GM12864 (cell line): ENCODE measurements around the gene ADAM11.

Experiments used
- DNase-seq: peaks from one replicate; pipeline ENCODE4 v3.0.0-alpha.2; 2011; ENCODE audit warnings: low read depth
- H3K4me3 ChIP-seq: 2 replicates; pipeline ENCODE4 v1.5.1; 2011; ENCODE audit warnings: mild to moderate bottlenecking, low read depth, low read length, control low read depth
- CTCF ChIP-seq: IDR thresholded peaks from 2 replicates; pipeline ENCODE4 v1.5.1; 2011; ENCODE audit warnings: low read depth, mild to moderate bottlenecking, moderate library complexity, low read length, control low read depth, inconsistent platforms; ENCODE audit errors: missing control alignments

ADAM11 gene

GRCh38 chr17:44775838-44776621, 17.2 kb downstream of the ADAM11 start:
- DNase-seq: no peak
- TF ChIP-seq CTCF: no peak
- peak overlapping the region; percentile 58 for H3K4me3 ChIP-seq

GRCh38 chr17:44776628-44777393, 18.0 kb downstream of the ADAM11 start:
- TF ChIP-seq CTCF: no peak
- H3K4me3 ChIP-seq: no peak overlapping the region
- no peak for DNase-seq

DNA sequence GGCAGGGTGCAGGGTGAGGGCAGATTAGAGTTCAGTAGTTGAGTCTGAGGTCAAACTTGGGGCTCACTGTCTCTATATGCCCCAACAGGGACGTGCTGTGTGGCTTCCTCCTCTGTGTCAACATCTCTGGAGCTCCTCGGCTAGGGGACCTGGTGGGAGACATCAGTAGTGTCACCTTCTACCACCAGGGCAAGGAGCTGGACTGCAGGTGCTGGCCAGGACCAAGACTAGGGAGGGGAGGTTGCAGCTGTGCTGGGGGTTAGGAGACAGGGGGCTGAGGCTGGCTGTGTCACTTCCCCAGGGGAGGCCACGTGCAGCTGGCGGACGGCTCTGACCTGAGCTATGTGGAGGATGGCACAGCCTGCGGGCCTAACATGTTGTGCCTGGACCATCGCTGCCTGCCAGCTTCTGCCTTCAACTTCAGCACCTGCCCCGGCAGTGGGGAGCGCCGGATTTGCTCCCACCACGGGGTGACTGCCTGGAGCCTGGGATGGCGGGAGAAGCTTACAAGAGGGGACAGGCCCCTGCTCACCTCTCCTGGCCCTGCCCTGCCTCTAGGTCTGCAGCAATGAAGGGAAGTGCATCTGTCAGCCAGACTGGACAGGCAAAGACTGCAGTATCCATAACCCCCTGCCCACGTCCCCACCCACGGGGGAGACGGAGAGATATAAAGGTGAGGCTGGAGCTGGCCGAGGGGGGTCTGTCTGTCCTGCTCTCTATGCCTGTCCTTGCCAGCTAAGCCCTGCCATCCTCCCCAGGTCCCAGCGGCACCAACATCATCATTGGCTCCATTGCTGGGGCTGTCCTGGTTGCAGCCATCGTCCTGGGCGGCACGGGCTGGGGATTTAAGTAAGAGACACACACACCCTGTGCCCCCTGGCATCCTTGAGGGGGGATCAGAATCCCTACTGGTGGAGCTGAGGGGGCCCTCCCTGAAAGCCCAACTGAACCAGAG, 18.9 kb downstream of the ADAM11 start:
- no peak overlapping the region for H3K4me3 ChIP-seq
- no peak for TF ChIP-seq CTCF
- no peak for DNase-seq

- no peak for TF ChIP-seq CTCF
- H3K4me3 ChIP-seq: no peak overlapping the region
- no peak for DNase-seq
These were observed 19.9 kb downstream of the ADAM11 start for GRCh38 chr17:44778656-44779210.

DNA sequence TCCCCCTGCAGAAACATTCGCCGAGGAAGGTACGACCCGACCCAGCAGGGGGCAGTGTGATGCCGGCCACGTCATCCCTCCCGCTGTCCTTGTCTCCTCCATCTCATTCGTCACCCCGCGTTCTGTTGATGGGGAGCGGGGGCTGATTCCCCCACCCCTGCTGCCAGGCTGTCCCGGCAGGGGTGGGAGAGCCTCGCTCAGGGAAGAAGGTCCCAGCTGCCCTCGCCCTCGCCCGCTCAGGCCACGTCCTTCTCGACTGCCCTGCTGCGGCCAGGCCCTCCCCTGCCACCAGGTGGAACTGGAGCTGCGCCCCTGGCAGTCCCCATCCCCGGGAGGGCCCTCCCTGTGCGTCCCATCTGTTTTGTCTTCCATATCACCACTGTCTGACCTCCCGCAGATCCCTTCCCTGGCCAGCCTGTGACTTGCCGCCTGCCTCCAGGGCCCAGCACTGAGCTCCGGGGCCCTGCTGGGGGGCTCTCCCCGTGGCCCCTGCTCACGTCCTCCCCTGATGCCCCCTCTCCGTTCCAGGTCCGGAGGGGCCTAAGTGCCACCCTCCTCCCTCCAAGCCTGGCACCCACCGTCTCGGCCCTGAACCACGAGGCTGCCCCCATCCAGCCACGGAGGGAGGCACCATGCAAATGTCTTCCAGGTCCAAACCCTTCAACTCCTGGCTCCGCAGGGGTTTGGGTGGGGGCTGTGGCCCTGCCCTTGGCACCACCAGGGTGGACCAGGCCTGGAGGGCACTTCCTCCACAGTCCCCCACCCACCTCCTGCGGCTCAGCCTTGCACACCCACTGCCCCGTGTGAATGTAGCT, 20.6 kb downstream of the ADAM11 start:
- DNase-seq: no peak
- TF ChIP-seq CTCF: peak; percentile 92
- H3K4me3 ChIP-seq: peak overlapping the region; percentile 47

DNA sequence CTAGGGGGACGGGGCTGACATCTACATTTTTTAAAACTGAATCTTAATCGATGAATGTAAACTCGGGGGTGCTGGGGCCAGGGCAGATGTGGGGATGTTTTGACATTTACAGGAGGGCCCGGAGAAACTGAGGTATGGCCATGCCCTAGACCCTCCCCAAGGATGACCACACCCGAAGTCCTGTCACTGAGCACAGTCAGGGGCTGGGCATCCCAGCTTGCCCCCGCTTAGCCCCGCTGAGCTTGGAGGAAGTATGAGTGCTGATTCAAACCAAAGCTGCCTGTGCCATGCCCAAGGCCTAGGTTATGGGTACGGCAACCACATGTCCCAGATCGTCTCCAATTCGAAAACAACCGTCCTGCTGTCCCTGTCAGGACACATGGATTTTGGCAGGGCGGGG, 21.4 kb downstream of the ADAM11 start:
- no peak overlapping the region for H3K4me3 ChIP-seq
- DNase-seq: no peak
- no peak for TF ChIP-seq CTCF
